Suppressor macrophage treated with lipopolysaccharide for 1 hour (primary cell): ENCODE data around the gene CCR5AS.
"Not testable (repeated sequence)": the region's sequence is repeated elsewhere in the genome, so short reads cannot be mapped to it uniquely, and the experiment has no call there.

Experiments
- DNase-seq, 3 donors: peaks; one replicate each; pipeline ENCODE4 v3.0.0-alpha.2; 2020 to 2022

CCR5AS gene

GRCh38 chr3:46401579-46401978, 5.3 kb downstream of the CCR5AS start:
- DNase-seq = no peak

GRCh38 chr3:46400846-46401245, 6.0 kb downstream of the CCR5AS start:
- no peak for DNase-seq

DNA sequence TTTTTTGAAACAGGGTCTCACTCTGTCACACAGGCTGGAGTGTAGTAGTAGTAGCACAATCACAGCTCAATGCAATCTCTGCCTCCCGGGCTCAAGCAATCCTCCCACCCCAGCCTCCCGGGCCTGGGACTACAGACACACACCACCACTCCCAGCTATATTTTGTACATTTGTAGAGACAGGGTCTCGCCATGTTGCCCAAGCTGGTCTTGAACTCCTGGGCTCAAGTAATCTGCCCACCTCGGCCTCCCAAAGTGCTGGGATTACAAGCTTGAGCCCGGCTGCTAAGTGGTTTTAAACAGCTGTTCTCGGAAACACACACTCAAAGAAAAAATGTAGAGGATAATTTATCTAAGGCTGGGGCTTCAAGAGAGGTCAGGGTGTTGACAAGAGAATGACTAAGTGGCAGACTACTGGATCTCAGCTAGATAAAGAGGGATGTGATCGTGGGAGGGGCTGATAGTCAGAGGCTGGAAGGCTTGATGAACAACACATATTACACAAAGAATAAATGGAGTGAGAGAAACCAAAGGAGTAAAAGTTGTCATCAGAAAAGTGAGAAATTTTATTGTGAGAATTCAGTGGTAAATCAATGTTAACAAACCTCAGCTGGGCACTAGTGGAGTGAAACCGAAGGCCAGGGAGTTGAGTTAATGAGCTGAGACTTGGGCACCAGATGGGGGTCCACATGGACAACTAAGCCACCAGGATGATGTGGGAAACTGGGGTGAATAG, 6.7 kb downstream of the CCR5AS start:
- DNase-seq = peak; percentile 73 to 84 (median 79)

GRCh38 chr3:46399557-46399956, 7.3 kb downstream of the CCR5AS start:
- peak; percentile 74 to 90 (median 83) for DNase-seq

GRCh38 chr3:46399098-46399497, 7.8 kb downstream of the CCR5AS start:
- DNase-seq = peak in 1 of 3 donors; percentile 48

DNA sequence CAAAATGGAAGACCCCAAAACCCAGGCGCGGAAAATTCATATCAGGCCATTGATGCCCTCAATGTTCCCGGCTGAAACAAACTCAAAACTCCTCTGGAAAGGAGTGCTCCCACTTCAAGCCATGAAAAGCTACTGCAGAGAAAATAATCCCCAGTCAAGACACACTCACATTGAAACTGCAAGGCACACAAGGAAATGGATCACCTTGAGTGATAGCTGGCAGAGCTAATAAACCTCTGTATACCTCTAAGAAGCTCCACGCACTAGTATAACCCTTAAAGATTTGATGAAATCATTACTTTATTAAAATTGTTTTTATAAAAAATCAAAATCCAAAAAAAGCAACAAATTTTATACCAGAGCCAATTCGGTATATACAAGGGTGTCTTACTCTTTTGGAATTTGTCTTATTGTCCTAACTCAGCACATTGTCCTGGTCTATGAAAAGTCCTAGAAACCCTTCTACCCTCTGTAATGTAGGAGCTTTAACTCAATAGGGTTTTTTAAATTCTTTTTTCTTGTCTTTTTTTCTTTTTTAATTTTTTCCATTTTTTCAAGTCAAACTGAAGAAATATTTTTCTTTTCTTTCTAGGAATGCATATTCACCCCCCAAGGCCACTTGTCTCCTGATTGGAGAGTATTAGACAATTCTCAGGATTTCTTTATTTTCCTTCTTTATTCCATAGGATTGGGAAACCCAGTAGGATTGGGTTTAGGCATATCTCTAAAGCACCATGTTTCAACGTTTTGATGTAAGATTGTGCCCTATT, 8.5 kb downstream of the CCR5AS start:
- DNase-seq = no peak

GRCh38 chr3:46397111-46397510, 9.8 kb downstream of the CCR5AS start:
- DNase-seq = no peak

GRCh38 chr3:46395766-46396530, 10.9 kb downstream of the CCR5AS start:
- peak; percentile 92 to 99 (median 96) for DNase-seq

GRCh38 chr3:46395210-46395661, 11.6 kb downstream of the CCR5AS start:
- peak; percentile 90 to 98 (median 94) for DNase-seq

- DNase-seq = peak; percentile 52 to 80 (median 54)
Measured at GRCh38 chr3:46393554-46394434, 13.1 kb downstream of the CCR5AS start.

DNA sequence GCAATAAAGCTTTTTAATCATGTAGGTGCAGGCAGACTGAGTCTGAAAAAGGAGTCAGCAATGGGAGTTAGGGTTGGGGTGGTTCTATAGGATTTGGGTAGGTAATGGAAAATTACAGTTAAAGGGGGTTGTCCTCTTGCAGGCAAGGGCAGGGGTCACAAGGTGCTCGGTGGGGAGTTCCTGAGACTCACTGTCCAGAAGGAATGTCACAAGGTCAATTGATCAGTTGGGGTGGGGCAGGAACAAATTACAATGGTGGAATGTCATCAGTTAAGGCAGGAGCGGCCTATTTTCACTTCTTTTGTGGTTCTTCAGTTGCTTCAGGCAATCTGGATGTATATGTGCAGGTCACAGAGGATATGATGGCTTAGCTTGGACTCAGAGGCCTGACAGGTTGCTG, 13.9 kb downstream of the CCR5AS start:
- DNase-seq = no peak

GRCh38 chr3:46391526-46391925, 15.3 kb downstream of the CCR5AS start:
- not testable (repeated sequence) for DNase-seq

- DNase-seq = no peak
Measured at GRCh38 chr3:46389306-46389705, 17.6 kb downstream of the CCR5AS start.

DNA sequence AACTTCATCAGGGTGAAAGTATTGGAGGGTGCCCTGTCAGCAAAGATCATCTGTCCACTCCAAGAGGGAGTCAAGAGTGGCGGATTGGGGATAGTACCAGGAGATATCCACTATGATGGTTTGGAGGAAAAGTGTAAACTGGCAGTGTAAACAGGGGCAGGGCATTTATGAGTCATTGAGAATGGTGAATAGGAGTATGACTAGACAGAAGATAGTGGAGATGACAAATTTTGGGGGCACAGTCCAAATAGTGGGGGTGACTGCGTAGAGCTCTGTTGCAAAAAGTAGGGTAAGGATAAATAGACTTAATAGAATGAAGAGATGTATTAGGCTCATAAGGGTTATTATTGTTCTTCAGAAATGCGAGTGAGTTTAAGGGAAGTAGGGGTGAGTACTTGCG, 18.0 kb downstream of the CCR5AS start:
- peak in 2 of 3 donors; percentile 24 to 55 for DNase-seq

- DNase-seq = peak; percentile 87 to 92 (median 88)
Measured at GRCh38 chr3:46386205-46386604, 20.7 kb downstream of the CCR5AS start.

DNA sequence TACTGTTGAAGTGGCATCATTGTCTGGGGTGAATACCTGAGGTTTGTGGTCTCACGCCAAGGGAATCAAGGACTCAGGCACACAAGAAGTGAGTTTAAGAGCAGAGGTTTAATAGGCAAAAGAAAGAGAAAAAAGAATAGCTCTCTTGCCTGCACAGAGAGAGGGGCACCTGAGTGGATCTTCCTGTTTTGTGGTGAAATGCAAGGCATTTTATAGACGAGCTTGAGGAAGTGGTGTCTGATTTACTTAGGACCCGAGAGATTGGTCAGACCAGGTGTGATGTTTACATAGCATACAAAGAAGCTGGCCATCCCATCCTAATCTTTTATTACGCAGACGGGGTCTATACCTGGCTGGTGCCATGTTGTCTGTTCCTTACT, 22.9 kb downstream of the CCR5AS start:
- DNase-seq = no peak

DNA sequence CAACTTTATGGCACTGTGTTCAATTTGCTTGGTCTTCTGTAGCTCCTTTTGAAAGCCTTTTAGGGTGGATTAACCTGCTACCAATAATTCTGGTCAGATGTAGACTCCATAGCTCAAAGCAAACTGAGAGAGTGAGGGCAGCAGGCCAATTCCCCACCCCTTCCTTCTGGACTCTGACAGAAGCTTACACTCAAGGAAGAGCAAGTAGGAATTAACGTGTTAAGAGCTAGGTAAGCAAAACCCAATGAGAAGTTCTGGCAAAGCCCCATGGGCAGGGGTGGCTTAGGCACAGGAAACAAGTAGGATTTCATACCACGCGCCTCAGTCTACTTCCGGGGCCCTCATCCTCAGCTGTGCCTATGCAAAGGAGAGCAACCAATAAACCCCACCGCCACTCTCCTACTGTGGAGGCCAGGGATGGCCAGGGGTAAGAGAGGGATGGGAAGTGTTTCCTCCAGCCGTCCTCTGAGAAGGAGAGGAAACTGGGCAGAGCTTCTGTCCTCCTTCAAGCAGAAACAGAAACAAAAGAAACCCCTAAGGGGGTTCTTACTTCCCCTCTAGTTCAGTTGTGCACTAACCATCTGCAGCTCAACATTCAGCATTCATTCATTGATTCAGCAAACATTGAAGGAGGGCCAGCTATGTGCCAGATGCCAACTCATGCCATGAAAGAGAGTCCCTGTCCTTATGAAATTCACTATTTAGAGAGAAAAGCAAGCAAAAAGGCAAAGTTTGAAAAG, 23.5 kb downstream of the CCR5AS start:
- DNase-seq = peak in 2 of 3 donors; percentile 26 to 41

DNA sequence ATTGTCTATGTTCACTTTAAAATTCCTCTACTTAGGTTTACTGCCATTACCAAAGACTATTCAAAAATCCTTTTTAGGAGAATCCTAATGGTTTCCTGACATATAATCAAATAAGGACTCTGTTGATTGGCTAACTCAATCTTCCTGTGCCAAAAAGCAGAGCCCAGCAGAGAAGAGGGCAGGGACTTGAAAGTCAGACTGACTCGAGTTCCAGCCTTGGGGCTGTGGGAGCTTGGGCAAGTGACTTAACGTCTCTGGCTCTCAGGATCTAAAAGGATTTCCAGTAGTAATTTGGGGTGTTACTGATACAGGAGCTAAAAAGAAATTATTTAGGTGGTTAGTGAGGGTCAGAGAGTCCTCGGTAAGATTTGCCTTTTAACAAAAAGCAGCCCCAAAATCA, 25.2 kb downstream of the CCR5AS start:
- no peak for DNase-seq

- peak; percentile 67 to 81 (median 68) for DNase-seq
Measured at GRCh38 chr3:46380471-46381221, 26.2 kb downstream of the CCR5AS start.

GRCh38 chr3:46378426-46378942, 28.4 kb downstream of the CCR5AS start:
- peak; percentile 83 to 87 (median 85) for DNase-seq
